ENCODE measurements around the gene OR10A2.

DNA sequence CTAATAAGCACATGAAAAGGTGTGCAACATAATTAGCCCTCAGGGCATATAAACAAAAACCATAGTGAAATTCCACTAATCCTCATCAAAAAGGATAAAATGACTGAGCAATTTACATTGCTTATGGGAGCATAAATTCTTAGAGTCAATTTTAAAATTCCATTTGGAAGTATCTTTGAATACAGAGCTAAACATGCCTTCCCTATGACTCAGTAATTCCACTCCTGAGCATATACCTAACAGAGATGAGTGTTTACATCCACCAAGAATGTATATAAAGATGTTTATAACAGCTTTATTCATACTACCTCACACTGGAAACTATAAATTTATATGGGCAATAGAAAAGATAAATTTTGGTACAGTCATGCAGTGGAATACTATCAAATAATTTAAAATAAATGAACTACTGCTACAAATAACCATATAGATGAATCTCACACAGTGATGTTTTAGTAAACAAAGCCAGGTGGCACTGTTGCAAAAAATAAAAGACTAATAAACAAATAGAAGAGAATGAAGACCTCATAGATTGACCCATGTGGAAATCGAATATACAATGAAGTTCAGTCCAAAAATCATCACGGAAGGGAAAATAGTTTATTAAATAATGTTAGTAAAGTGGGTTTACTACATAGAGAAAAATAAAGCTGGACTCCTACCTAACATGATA lies 37.6 kb downstream of the OR10A2 start:
- no peak for TF ChIP-seq POLR2AphosphoS5 (IDR thresholded peaks at IDR 0.05; ENCODE audit: low read depth, low read length)
- no peak for TF ChIP-seq POLR2A (IDR thresholded peaks at IDR 0.05; ENCODE audit: low read depth, low read length)
- TF ChIP-seq TAF1 (IDR thresholded peaks at IDR 0.05; ENCODE audit: low read depth, low read length): no peak
- no peak for TF ChIP-seq POU2F2 (IDR thresholded peaks at IDR 0.05; ENCODE audit: low read depth, low read length)
- no peak for TF ChIP-seq SPI1 (IDR thresholded peaks at IDR 0.05; ENCODE audit: low read depth, low read length)
